HEK293 (cell line): ENCODE data around the gene TBCK.
"Not testable (repeated sequence)": the region's sequence is repeated elsewhere in the genome, so short reads cannot be mapped to it uniquely, and the experiment has no call there.

Experiments used
- CTCF ChIA-PET: fragments of 350-600 bp; formaldehyde crosslinking; extraction: SDS; loops from one replicate; lab custom pipeline; 2021; ENCODE audit warnings: antibody characterized with exemption; lab: Yijun Ruan, JAX
- POLR2A ChIA-PET: fragments of 300-600 bp; formaldehyde crosslinking; extraction: SDS; loops from one replicate; lab custom pipeline; 2020; ENCODE audit warnings: antibody characterized with exemption, inconsistent platforms; lab: Yijun Ruan, JAX
- H3K27ac ChIP-seq: fragments of 200-500 bp; sonication (Bioruptor generic); 2 replicates; pipeline ENCODE4 v1.5.1; 2014; ENCODE audit warnings: low read depth, low read length, control low read depth, inconsistent platforms; ENCODE audit errors: extremely low read depth
- H3K36me3 ChIP-seq, 2 experiments: fragments of 200-500 bp in 1 of 2; sonication (Bioruptor generic) in 1 of 2; 1 replicate in 1 of 2; 2 replicates in 1 of 2; pipeline ENCODE4 v1.5.1; 2014 to 2017; ENCODE audit warnings: inconsistent platforms in 2 of 2, low read length in 2 of 2; ENCODE audit not compliant: control insufficient read depth in 2 of 2, insufficient read depth in 1 of 2
- H3K4me1 ChIP-seq: fragments of 200-500 bp; sonication (Bioruptor generic); 2 replicates; pipeline ENCODE4 v1.5.1; 2014; ENCODE audit warnings: mild to moderate bottlenecking, low read length, inconsistent platforms; ENCODE audit not compliant: control insufficient read depth, insufficient read depth
- H3K4me3 ChIP-seq: 2 replicates; pipeline ENCODE4 v1.5.1; 2011; ENCODE audit warnings: low read depth, mild to moderate bottlenecking, control low read depth, low read length, moderate library complexity
- H3K9me3 ChIP-seq: fragments of 200-500 bp; sonication (Bioruptor generic); 2 replicates; pipeline ENCODE4 v1.5.1; 2014; ENCODE audit warnings: low read depth, low read length, inconsistent platforms; ENCODE audit not compliant: control insufficient read depth, insufficient read depth
- BCL11A ChIP-seq: fragments of 450-650 bp; formaldehyde crosslinking; IDR thresholded peaks from 2 replicates; pipeline ENCODE4 v1.5.1; 2016; ENCODE audit warnings: low read depth, missing biosample characterization, missing genetic modification characterization
- GLIS2 ChIP-seq: fragments of 450-650 bp; formaldehyde crosslinking; IDR thresholded peaks from 2 replicates; pipeline ENCODE4 v1.5.1; 2016; ENCODE audit warnings: missing biosample characterization, missing genetic modification characterization
- KLF1 ChIP-seq: fragments of 450-650 bp; formaldehyde crosslinking; IDR thresholded peaks from 2 replicates; pipeline ENCODE4 v1.5.1; 2016; ENCODE audit warnings: missing biosample characterization, missing genetic modification characterization
- MYNN ChIP-seq: fragments of 450-650 bp; formaldehyde crosslinking; IDR thresholded peaks from 2 replicates; pipeline ENCODE4 v1.5.1; 2016; ENCODE audit warnings: missing biosample characterization, missing genetic modification characterization, borderline replicate concordance
- OSR2 ChIP-seq: fragments of 450-650 bp; formaldehyde crosslinking; IDR thresholded peaks from 2 replicates; pipeline ENCODE4 v1.5.1; 2016; ENCODE audit warnings: missing biosample characterization, missing genetic modification characterization
- SP2 ChIP-seq: fragments of 450-650 bp; formaldehyde crosslinking; IDR thresholded peaks from 2 replicates; pipeline ENCODE4 v1.5.1; 2016; ENCODE audit warnings: missing biosample characterization, missing genetic modification characterization
- SP3 ChIP-seq: fragments of 450-650 bp; formaldehyde crosslinking; IDR thresholded peaks from 2 replicates; pipeline ENCODE4 v1.5.1; 2016; ENCODE audit warnings: missing biosample characterization, missing genetic modification characterization
- ZNF121 ChIP-seq: fragments of 450-650 bp; formaldehyde crosslinking; IDR thresholded peaks from 2 replicates; pipeline ENCODE4 v1.5.1; 2016; ENCODE audit warnings: missing biosample characterization, missing genetic modification characterization
- ZNF133 ChIP-seq: fragments of 450-650 bp; formaldehyde crosslinking; IDR thresholded peaks from 2 replicates; pipeline ENCODE4 v1.5.1; 2016; ENCODE audit warnings: missing biosample characterization, missing genetic modification characterization
- ZNF140 ChIP-seq: fragments of 450-650 bp; formaldehyde crosslinking; IDR thresholded peaks from 2 replicates; pipeline ENCODE4 v1.5.1; 2016; ENCODE audit warnings: missing biosample characterization, missing genetic modification characterization
- ZNF16 ChIP-seq: fragments of 450-650 bp; formaldehyde crosslinking; IDR thresholded peaks from 2 replicates; pipeline ENCODE4 v1.5.1; 2016; ENCODE audit warnings: low read depth, missing biosample characterization, missing genetic modification characterization
- ZNF175 ChIP-seq: fragments of 450-650 bp; formaldehyde crosslinking; IDR thresholded peaks from 2 replicates; pipeline ENCODE4 v1.5.1; 2016; ENCODE audit warnings: missing biosample characterization, missing genetic modification characterization
- ZNF521 ChIP-seq: fragments of 450-650 bp; formaldehyde crosslinking; IDR thresholded peaks from 2 replicates; pipeline ENCODE4 v1.5.1; 2017; ENCODE audit warnings: missing biosample characterization, mild to moderate bottlenecking, missing genetic modification characterization
- ZNF660 ChIP-seq: fragments of 450-650 bp; IDR thresholded peaks from 2 replicates; pipeline ENCODE4 v1.5.1; 2018; ENCODE audit warnings: missing biosample characterization, mild to moderate bottlenecking, missing genetic modification characterization
- ZNF701 ChIP-seq: fragments of 450-650 bp; formaldehyde crosslinking; IDR thresholded peaks from 2 replicates; pipeline ENCODE4 v1.5.1; 2016; ENCODE audit warnings: missing biosample characterization, missing genetic modification characterization
- ZNF837 ChIP-seq: fragments of 450-650 bp; formaldehyde crosslinking; IDR thresholded peaks from 2 replicates; pipeline ENCODE4 v1.5.1; 2016; ENCODE audit warnings: missing biosample characterization, missing genetic modification characterization
- TF ChIP-seq, protein P1 (sequence below): fragments of 450-650 bp; formaldehyde crosslinking; IDR thresholded peaks from 2 replicates; pipeline ENCODE4 v1.5.1; 2016; ENCODE audit warnings: missing biosample characterization, missing genetic modification characterization
- TF ChIP-seq, protein P2 (sequence below): IDR thresholded peaks from 2 replicates; pipeline ENCODE4 v1.6.1; 2011; ENCODE audit warnings: mild to moderate bottlenecking, low read depth, low read length, borderline replicate concordance
- TF ChIP-seq, protein P3 (sequence below): fragments of 450-650 bp; formaldehyde crosslinking; IDR thresholded peaks from 2 replicates; pipeline ENCODE4 v1.5.1; 2016; ENCODE audit warnings: missing biosample characterization, missing genetic modification characterization

Gene TBCK

DNA sequence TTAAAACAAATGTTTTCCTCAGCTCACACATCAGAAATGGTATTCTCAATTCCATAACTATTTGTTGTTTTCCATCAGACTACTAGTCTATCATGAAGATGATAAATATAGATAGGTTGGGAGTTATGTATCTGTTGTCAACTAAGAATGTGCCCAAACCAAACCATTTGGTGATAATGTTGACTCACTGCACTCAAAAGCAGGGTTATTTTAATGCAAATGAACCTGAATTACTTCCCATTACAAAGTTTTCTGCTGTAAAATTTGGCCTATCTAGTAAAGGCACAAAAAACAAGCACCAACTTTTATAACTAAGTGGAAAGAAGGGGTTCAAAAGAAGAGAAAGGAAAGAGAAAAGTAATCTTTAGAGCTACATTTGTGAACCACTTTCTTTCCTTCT is 93.5 kb downstream of the TBCK start:
- TF ChIP-seq ZNF16 (tag by site-specific recombination) = no peak
- no peak for TF ChIP-seq ZNF837
- no peak for TF ChIP-seq MYNN (tag by site-specific recombination)
- TF ChIP-seq GLIS2 (tag by site-specific recombination) = no peak
- TF ChIP-seq ZNF140 (tag by site-specific recombination) = no peak
- no peak for TF ChIP-seq OSR2
- TF ChIP-seq, protein P1, sequence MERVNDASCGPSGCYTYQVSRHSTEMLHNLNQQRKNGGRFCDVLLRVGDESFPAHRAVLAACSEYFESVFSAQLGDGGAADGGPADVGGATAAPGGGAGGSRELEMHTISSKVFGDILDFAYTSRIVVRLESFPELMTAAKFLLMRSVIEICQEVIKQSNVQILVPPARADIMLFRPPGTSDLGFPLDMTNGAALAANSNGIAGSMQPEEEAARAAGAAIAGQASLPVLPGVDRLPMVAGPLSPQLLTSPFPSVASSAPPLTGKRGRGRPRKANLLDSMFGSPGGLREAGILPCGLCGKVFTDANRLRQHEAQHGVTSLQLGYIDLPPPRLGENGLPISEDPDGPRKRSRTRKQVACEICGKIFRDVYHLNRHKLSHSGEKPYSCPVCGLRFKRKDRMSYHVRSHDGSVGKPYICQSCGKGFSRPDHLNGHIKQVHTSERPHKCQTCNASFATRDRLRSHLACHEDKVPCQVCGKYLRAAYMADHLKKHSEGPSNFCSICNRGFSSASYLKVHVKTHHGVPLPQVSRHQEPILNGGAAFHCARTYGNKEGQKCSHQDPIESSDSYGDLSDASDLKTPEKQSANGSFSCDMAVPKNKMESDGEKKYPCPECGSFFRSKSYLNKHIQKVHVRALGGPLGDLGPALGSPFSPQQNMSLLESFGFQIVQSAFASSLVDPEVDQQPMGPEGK = no peak
- H3K27ac ChIP-seq = no peak overlapping the region
- POLR2A ChIA-PET = no interaction called here

DNA sequence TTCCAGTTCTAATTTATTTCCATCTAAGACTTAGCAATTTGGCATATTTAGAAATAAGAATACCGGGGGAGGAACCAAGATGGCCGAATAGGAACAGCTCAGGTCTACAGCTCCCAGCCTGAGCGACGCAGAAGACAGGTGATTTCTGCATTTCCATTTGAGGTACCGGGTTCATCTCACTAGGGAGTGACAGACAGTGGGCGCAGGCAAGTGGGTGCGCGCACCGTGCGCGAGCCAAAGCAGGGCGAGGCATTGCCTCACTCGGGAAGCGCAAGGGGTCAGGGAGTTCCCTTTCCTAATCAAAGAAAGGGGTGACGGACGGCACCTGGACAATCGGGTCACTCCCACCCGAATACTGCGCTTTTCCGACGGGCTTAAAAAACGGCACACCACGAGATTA is 102.7 kb downstream of the TBCK start:
- H3K4me3 ChIP-seq, POLR2A ChIA-PET, H3K9me3 ChIP-seq, H3K27ac ChIP-seq, H3K4me1 ChIP-seq, H3K36me3 ChIP-seq, CTCF ChIA-PET: not testable (repeated sequence)

More for the DNA sequence above, 93.5 kb downstream of the TBCK start:
- CTCF ChIA-PET = interaction anchor here (0.7 to 0.9 kb wide), 2 partner anchors 22 to 188 kb away, joined by 3 read pairs; no protein-coding TSS in a partner anchor
- Histone ChIP-seq H3K4me3 (no peak overlapping the region), H3K9me3 (no peaks in the 10 kb centered on the region), H3K36me3 (peaks cover 0 to 4% of the 10 kb centered on the region in 2 experiments; a peak in 1 of 3 replicates), H3K4me1 (no peaks in the 10 kb centered on the region)

DNA sequence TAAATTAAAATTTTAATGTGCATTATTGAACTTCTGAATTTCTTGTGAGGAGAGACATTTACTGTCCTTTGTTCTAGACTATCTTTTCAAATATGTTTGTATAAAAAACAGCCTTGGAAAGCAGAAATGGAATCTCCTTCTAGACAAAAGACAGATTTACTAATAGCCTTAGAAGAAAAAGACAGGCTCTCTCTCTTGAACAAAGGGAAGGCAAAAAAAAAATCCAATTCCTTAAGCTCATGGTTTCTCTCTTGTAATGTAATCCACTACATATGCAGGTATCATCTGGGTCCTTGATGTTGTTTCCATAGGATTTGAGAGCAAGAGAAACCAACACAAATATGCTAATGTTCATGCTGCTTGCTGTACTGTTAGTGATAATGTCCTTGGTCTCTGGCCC is 106.0 kb downstream of the TBCK start:
- Histone ChIP-seq H3K4me3 (no peak overlapping the region), H3K36me3 (peaks cover 0 to 6% of the 10 kb centered on the region in 2 experiments; a peak in 1 of 3 replicates), H3K27ac (no peak overlapping the region), H3K4me1 (no peaks in the 10 kb centered on the region), H3K9me3 (no peaks in the 10 kb centered on the region)
- POLR2A ChIA-PET = no interaction called here
- CTCF ChIA-PET = no interaction called here
- TF ChIP-seq ZNF121 (tag by site-specific recombination) (no peak), SP2 (no peak), SP3 (tag by site-specific recombination) (no peak), ZNF660 (tag by site-specific recombination) (no peak), ZNF133 (tag by site-specific recombination) (no peak), BCL11A (tag by site-specific recombination) (no peak), KLF1 (tag by site-specific recombination) (no peak), ZNF175 (tag by site-specific recombination) (no peak), ZNF521 (tag by site-specific recombination) (no peak), ZNF701 (no peak)
- TF ChIP-seq, protein P2, sequence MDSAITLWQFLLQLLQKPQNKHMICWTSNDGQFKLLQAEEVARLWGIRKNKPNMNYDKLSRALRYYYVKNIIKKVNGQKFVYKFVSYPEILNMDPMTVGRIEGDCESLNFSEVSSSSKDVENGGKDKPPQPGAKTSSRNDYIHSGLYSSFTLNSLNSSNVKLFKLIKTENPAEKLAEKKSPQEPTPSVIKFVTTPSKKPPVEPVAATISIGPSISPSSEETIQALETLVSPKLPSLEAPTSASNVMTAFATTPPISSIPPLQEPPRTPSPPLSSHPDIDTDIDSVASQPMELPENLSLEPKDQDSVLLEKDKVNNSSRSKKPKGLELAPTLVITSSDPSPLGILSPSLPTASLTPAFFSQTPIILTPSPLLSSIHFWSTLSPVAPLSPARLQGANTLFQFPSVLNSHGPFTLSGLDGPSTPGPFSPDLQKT = no peak
- TF ChIP-seq, protein P3, sequence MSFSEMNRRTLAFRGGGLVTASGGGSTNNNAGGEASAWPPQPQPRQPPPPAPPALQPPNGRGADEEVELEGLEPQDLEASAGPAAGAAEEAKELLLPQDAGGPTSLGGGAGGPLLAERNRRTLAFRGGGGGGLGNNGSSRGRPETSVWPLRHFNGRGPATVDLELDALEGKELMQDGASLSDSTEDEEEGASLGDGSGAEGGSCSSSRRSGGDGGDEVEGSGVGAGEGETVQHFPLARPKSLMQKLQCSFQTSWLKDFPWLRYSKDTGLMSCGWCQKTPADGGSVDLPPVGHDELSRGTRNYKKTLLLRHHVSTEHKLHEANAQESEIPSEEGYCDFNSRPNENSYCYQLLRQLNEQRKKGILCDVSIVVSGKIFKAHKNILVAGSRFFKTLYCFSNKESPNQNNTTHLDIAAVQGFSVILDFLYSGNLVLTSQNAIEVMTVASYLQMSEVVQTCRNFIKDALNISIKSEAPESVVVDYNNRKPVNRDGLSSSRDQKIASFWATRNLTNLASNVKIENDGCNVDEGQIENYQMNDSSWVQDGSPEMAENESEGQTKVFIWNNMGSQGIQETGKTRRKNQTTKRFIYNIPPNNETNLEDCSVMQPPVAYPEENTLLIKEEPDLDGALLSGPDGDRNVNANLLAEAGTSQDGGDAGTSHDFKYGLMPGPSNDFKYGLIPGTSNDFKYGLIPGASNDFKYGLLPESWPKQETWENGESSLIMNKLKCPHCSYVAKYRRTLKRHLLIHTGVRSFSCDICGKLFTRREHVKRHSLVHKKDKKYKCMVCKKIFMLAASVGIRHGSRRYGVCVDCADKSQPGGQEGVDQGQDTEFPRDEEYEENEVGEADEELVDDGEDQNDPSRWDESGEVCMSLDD (tag by site-specific recombination) = no peak
